ENCODE measurements around the gene TMEM132C. TPM values are rescaled to one million over a fixed set of nuclear protein-coding genes. Genes with fewer than 3 reads are reported as not detected.

TMEM132C gene
- total RNA-seq, 2 experiments from 2014 or later = not detected

- no peak for ATAC-seq
- no peaks in the 10 kb centered on the region for H3K9me3 Mint-ChIP-seq
- intact Hi-C loops (cut with micrococcal nuclease) = no loop called here
These were observed 282.0 kb downstream of the TMEM132C start for GRCh38 chr12:128548949-128549348.

GRCh38 chr12:128549601-128550218 lies 282.7 kb downstream of the TMEM132C start:
- H3K27me3 Mint-ChIP-seq = peaks cover 1% of the 10 kb centered on the region
- H3K9me3 Mint-ChIP-seq = no peaks in the 10 kb centered on the region
- CTCF ChIA-PET = no interaction called here
- ATAC-seq (no peak), DNase-seq (no peak)
- no peak overlapping the region for H3K4me3 Mint-ChIP-seq
- H3K36me3 Mint-ChIP-seq (ENCODE audit: low read depth) = no peaks in the 10 kb centered on the region
- H3K27ac Mint-ChIP-seq = no peak overlapping the region
- intact Hi-C loops (cut with micrococcal nuclease) = no loop called here
- POLR2A ChIA-PET = no interaction called here
- H3K4me1 Mint-ChIP-seq (ENCODE audit: low read depth) = no peaks in the 10 kb centered on the region
- no peak for TF ChIP-seq CTCF (IDR thresholded peaks at IDR 0.05)

More at GRCh38 chr12:128548949-128549348, 282.0 kb downstream of the TMEM132C start:
- TF ChIP-seq CTCF (IDR thresholded peaks at IDR 0.05) = no peak
- CTCF ChIA-PET = no interaction called here
- Mint-ChIP-seq H3K36me3 (ENCODE audit: low read depth) (no peaks in the 10 kb centered on the region), H3K27ac (no peak overlapping the region), H3K4me1 (ENCODE audit: low read depth) (no peaks in the 10 kb centered on the region), H3K27me3 (peaks cover 1% of the 10 kb centered on the region), H3K4me3 (no peak overlapping the region)
- POLR2A ChIA-PET = no interaction called here
- no peak for DNase-seq

- no peak overlapping the region for H3K4me3 Mint-ChIP-seq
- no peaks in the 10 kb centered on the region for H3K9me3 Mint-ChIP-seq
- intact Hi-C loops (cut with micrococcal nuclease) = no loop called here
- ChIA-PET POLR2A (no interaction called here), CTCF (no interaction called here)
- no peak for ATAC-seq
- H3K4me1 Mint-ChIP-seq (ENCODE audit: low read depth) = no peaks in the 10 kb centered on the region
- peaks cover 1% of the 10 kb centered on the region for H3K27me3 Mint-ChIP-seq
- H3K27ac Mint-ChIP-seq = no peak overlapping the region
- no peaks in the 10 kb centered on the region for H3K36me3 Mint-ChIP-seq (ENCODE audit: low read depth)
- no peak for TF ChIP-seq CTCF (IDR thresholded peaks at IDR 0.05)
- no peak for DNase-seq
These were observed 284.3 kb downstream of the TMEM132C start for GRCh38 chr12:128551266-128551665.

GRCh38 chr12:128554546-128555304 lies 287.8 kb downstream of the TMEM132C start:
- no peaks in the 10 kb centered on the region for H3K36me3 Mint-ChIP-seq (ENCODE audit: low read depth)
- ATAC-seq = no peak
- H3K27ac Mint-ChIP-seq = no peak overlapping the region
- peaks cover 1% of the 10 kb centered on the region for H3K27me3 Mint-ChIP-seq
- no peak for DNase-seq
- ChIA-PET POLR2A (no interaction called here), CTCF (no interaction called here)
- TF ChIP-seq CTCF (IDR thresholded peaks at IDR 0.05) = no peak
- no peaks in the 10 kb centered on the region for H3K4me1 Mint-ChIP-seq (ENCODE audit: low read depth)
- intact Hi-C loops (cut with micrococcal nuclease) = no loop called here
- no peak overlapping the region for H3K4me3 Mint-ChIP-seq
- peaks cover 4% of the 10 kb centered on the region for H3K9me3 Mint-ChIP-seq

- no peaks in the 10 kb centered on the region for H3K36me3 Mint-ChIP-seq (ENCODE audit: low read depth)
- no peak for TF ChIP-seq CTCF (IDR thresholded peaks at IDR 0.05)
- POLR2A ChIA-PET = no interaction called here
- H3K27ac Mint-ChIP-seq = no peak overlapping the region
- ATAC-seq = no peak
- no peak for DNase-seq
- H3K4me3 Mint-ChIP-seq = no peak overlapping the region
- no peaks in the 10 kb centered on the region for H3K27me3 Mint-ChIP-seq
- intact Hi-C loops (cut with micrococcal nuclease) = no loop called here
- H3K9me3 Mint-ChIP-seq = peaks cover 4% of the 10 kb centered on the region
- CTCF ChIA-PET = no interaction called here
- H3K4me1 Mint-ChIP-seq (ENCODE audit: low read depth) = no peaks in the 10 kb centered on the region
These were observed 290.3 kb downstream of the TMEM132C start for GRCh38 chr12:128557231-128557630.

Measured in activated CD8-positive, alpha-beta T cell treated with anti-CD3 and anti-CD28 coated beads for 36 hours (primary cell).